NCI-H2107 treated with DMSO at 0.1 percent for 48 hours (cell line): ENCODE results near the gene HMCN2.
"Not testable (repeated sequence)": the region's sequence is repeated elsewhere in the genome, so short reads cannot be mapped to it uniquely, and the experiment has no call there.

Source experiments
- DNase-seq: peaks from one replicate; lab custom pipeline; 2025; ENCODE audit not compliant: unreplicated experiment; lab: John Stamatoyannopoulos, UW

The HMCN2 gene

GRCh38 chr9:130382636-130383349 lies 117.2 kb downstream of the HMCN2 start:
- DNase-seq: no peak

GRCh38 chr9:130383350-130383715 lies 117.8 kb downstream of the HMCN2 start:
- no peak for DNase-seq

GRCh38 chr9:130383979-130384676 lies 118.6 kb downstream of the HMCN2 start:
- no peak for DNase-seq

- no peak for DNase-seq
Observed at GRCh38 chr9:130385257-130385656, 119.7 kb downstream of the HMCN2 start.

GRCh38 chr9:130387398-130387797 lies 121.8 kb downstream of the HMCN2 start:
- no peak for DNase-seq

- DNase-seq: no peak
Observed at GRCh38 chr9:130387905-130388304, 122.3 kb downstream of the HMCN2 start.

GRCh38 chr9:130390390-130390789 lies 124.8 kb downstream of the HMCN2 start:
- DNase-seq: no peak

GRCh38 chr9:130390986-130391385 lies 125.4 kb downstream of the HMCN2 start:
- DNase-seq: no peak

GRCh38 chr9:130391866-130392265 lies 126.3 kb downstream of the HMCN2 start:
- DNase-seq: no peak

GRCh38 chr9:130393681-130394071 lies 128.1 kb downstream of the HMCN2 start:
- no peak for DNase-seq

GRCh38 chr9:130394320-130394719 lies 128.8 kb downstream of the HMCN2 start:
- DNase-seq: no peak

GRCh38 chr9:130394814-130395470 lies 129.4 kb downstream of the HMCN2 start:
- DNase-seq: no peak

GRCh38 chr9:130395810-130396435 lies 130.4 kb downstream of the HMCN2 start:
- DNase-seq: no peak

GRCh38 chr9:130396581-130396980 lies 131.0 kb downstream of the HMCN2 start:
- no peak for DNase-seq

- DNase-seq: no peak
Observed at GRCh38 chr9:130398487-130399240, 133.1 kb downstream of the HMCN2 start.

- DNase-seq: no peak
Observed at GRCh38 chr9:130399768-130400167, 134.2 kb downstream of the HMCN2 start.

GRCh38 chr9:130400870-130401269 lies 135.3 kb downstream of the HMCN2 start:
- DNase-seq: no peak

- not testable (repeated sequence) for DNase-seq
Observed at GRCh38 chr9:130401742-130402141, 136.2 kb downstream of the HMCN2 start.

GRCh38 chr9:130402243-130402642 lies 136.7 kb downstream of the HMCN2 start:
- DNase-seq: no peak

- DNase-seq: no peak
Observed at GRCh38 chr9:130402645-130403440, 137.3 kb downstream of the HMCN2 start.
